Measurements from ENCODE around the gene COG8. TPM values are rescaled to one million over a fixed set of nuclear protein-coding genes. Genes with fewer than 3 reads are reported as not detected.

The COG8 gene
- total and polyA plus RNA-seq, 4 donors, result 5.3 to 29.4 (median 19.0) TPM

GRCh38 chr16:69319381-69319780 lies 20.0 kb downstream of the COG8 start:
- WGBS, 2 donors, result 91 to 92% methylated on average over 9 of the region's 9 CpGs
- no peak overlapping the region for H3K27ac ChIP-seq (ENCODE audit: low read depth in 1 of 2, low read length in 2 of 2)
- peaks cover 0 to 25% of the 10 kb centered on the region in 2 donors for H3K36me3 ChIP-seq (ENCODE audit: control insufficient read depth in 1 of 2, insufficient read depth in 2 of 2, low read length in 1 of 2)

DNA sequence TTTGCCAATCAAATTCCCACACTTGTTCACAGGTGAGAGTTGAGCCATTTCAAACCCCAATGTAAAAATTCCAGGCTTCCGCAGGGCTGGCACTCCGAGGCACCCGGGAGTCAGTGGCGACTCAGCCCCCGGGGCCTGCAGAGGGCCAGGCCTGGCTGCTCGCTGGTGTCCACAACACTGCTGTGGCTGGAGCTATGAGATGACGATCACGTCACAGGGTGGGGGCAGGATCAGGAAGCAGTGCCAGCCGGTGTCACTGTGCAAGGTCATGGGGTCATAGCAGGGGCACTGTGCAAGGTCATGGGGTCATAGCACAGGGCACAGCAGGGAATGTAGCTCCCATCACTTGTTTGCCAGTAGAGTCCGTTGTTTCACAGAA lies 20.5 kb downstream of the COG8 start:
- H3K27me3 ChIP-seq (ENCODE audit: control insufficient read depth in 1 of 2, insufficient read depth in 2 of 2, low read length in 1 of 2), result no peaks in the 10 kb centered on the region
- H3K4me1 ChIP-seq (ENCODE audit: control insufficient read depth in 1 of 2, insufficient read depth in 2 of 2, low read length in 2 of 2), result no peaks in the 10 kb centered on the region
- peaks cover 0 to 25% of the 10 kb centered on the region in 2 donors for H3K36me3 ChIP-seq (ENCODE audit: control insufficient read depth in 1 of 2, insufficient read depth in 2 of 2, low read length in 1 of 2)
- WGBS, 2 donors, result 69 to 72% methylated on average over 10 of the region's 10 CpGs
- H3K9me3 ChIP-seq (ENCODE audit: control insufficient read depth, low read length), result no peaks in the 10 kb centered on the region
- peak in 1 of 2 donors; percentile 70 for DNase-seq
- intact Hi-C loops (cut with DNase I), result no loop called here
- ATAC-seq (ENCODE audit: low FRiP score), result no peak
- no peak overlapping the region for H3K27ac ChIP-seq (ENCODE audit: low read depth in 1 of 2, low read length in 2 of 2)
- no peak overlapping the region for H3K4me3 ChIP-seq (ENCODE audit: low read length in 2 of 2)

More at GRCh38 chr16:69319381-69319780, 20.0 kb downstream of the COG8 start:
- ATAC-seq (ENCODE audit: low FRiP score) (no peak), DNase-seq (peak in 1 of 2 donors; percentile 37)
- Histone ChIP-seq H3K9me3 (ENCODE audit: control insufficient read depth, low read length) (no peaks in the 10 kb centered on the region), H3K4me3 (ENCODE audit: low read length in 2 of 2) (no peak overlapping the region), H3K4me1 (ENCODE audit: control insufficient read depth in 1 of 2, insufficient read depth in 2 of 2, low read length in 2 of 2) (no peaks in the 10 kb centered on the region), H3K27me3 (ENCODE audit: control insufficient read depth in 1 of 2, insufficient read depth in 2 of 2, low read length in 1 of 2) (no peaks in the 10 kb centered on the region)
- intact Hi-C loops (cut with DNase I), result no loop called here

DNA sequence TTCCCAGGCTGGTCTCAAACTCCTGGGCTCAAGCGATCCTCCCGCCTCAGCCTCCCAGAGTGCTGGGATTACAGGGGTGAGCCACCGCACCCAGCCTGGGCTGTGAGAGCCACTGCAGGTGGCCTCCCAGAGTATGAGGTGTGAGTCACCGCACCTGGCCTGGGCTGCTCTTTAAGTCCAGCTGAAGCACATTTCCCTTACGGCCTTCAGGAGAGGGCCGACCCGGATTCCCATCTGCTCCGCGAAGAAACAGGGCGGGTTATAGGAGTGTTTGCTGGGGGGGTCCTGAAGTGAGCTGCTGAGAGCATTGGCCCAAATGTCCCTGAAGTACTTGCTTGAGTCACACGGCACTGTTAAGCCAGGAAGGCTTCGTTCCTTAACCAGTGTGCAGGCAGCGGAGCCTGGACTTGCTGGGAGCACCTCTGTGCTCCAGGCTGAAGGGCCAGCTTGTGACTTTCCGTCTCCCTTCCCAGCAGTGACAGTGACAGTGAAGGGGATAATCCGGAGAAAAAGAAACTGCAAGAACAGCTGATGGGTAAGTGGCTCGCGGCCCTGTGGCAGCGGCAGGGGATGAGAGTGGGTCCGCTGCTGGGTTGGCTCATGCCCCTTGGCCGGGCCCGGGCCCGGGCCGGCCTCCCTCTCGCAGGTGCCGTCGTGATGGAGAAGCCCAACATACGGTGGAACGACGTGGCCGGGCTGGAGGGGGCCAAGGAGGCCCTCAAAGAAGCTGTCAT lies 21.0 kb downstream of the COG8 start:
- H3K27me3 ChIP-seq (ENCODE audit: control insufficient read depth in 1 of 2, insufficient read depth in 2 of 2, low read length in 1 of 2), result no peaks in the 10 kb centered on the region
- DNase-seq, result peak in 1 of 2 donors; percentile 72
- no peak overlapping the region for H3K4me3 ChIP-seq (ENCODE audit: low read length in 2 of 2)
- ATAC-seq (ENCODE audit: low FRiP score), result no peak
- no peaks in the 10 kb centered on the region for H3K4me1 ChIP-seq (ENCODE audit: control insufficient read depth in 1 of 2, insufficient read depth in 2 of 2, low read length in 2 of 2)
- peaks cover 0 to 23% of the 10 kb centered on the region in 2 donors for H3K36me3 ChIP-seq (ENCODE audit: control insufficient read depth in 1 of 2, insufficient read depth in 2 of 2, low read length in 1 of 2)
- 92% methylated on average over 30 of the region's 30 CpGs for WGBS, 2 donors
- no peaks in the 10 kb centered on the region for H3K9me3 ChIP-seq (ENCODE audit: control insufficient read depth, low read length)
- intact Hi-C loops (cut with DNase I), result no loop called here
- H3K27ac ChIP-seq (ENCODE audit: low read depth in 1 of 2, low read length in 2 of 2), result no peak overlapping the region

GRCh38 chr16:69316595-69317034 lies 22.7 kb downstream of the COG8 start:
- peaks cover 0 to 20% of the 10 kb centered on the region in 2 donors for H3K36me3 ChIP-seq (ENCODE audit: control insufficient read depth in 1 of 2, insufficient read depth in 2 of 2, low read length in 1 of 2)
- no peaks in the 10 kb centered on the region for H3K4me1 ChIP-seq (ENCODE audit: control insufficient read depth in 1 of 2, insufficient read depth in 2 of 2, low read length in 2 of 2)
- H3K27ac ChIP-seq (ENCODE audit: low read depth in 1 of 2, low read length in 2 of 2), result no peak overlapping the region
- intact Hi-C loops (cut with DNase I), result no loop called here
- ATAC-seq (ENCODE audit: low FRiP score) (no peak), DNase-seq (peak in 1 of 2 donors; percentile 53)
- no peaks in the 10 kb centered on the region for H3K9me3 ChIP-seq (ENCODE audit: control insufficient read depth, low read length)
- no peaks in the 10 kb centered on the region for H3K27me3 ChIP-seq (ENCODE audit: control insufficient read depth in 1 of 2, insufficient read depth in 2 of 2, low read length in 1 of 2)
- H3K4me3 ChIP-seq (ENCODE audit: low read length in 2 of 2), result no peak overlapping the region
- WGBS, 2 donors, result 91% methylated on average over 17 of the region's 17 CpGs

- ATAC-seq (ENCODE audit: low FRiP score) (no peak), DNase-seq (peak in 1 of 2 donors; percentile 56)
- 85 to 87% methylated on average over 30 of the region's 30 CpGs for WGBS, 2 donors
- intact Hi-C loops (cut with DNase I), result no loop called here
- Histone ChIP-seq H3K4me1 (ENCODE audit: control insufficient read depth in 1 of 2, insufficient read depth in 2 of 2, low read length in 2 of 2) (no peaks in the 10 kb centered on the region), H3K4me3 (ENCODE audit: low read length in 2 of 2) (no peak overlapping the region), H3K27me3 (ENCODE audit: control insufficient read depth in 1 of 2, insufficient read depth in 2 of 2, low read length in 1 of 2) (no peaks in the 10 kb centered on the region), H3K27ac (ENCODE audit: low read depth in 1 of 2, low read length in 2 of 2) (no peak overlapping the region), H3K9me3 (ENCODE audit: control insufficient read depth, low read length) (no peaks in the 10 kb centered on the region), H3K36me3 (ENCODE audit: control insufficient read depth in 1 of 2, insufficient read depth in 2 of 2, low read length in 1 of 2) (peaks cover 0 to 19% of the 10 kb centered on the region in 2 donors)
Measured at GRCh38 chr16:69315486-69316311, 23.7 kb downstream of the COG8 start.

GRCh38 chr16:69314534-69314933 lies 24.8 kb downstream of the COG8 start:
- 84 to 86% methylated on average over 11 of the region's 11 CpGs for WGBS, 2 donors
- peaks cover 0 to 10% of the 10 kb centered on the region in 2 donors for H3K36me3 ChIP-seq (ENCODE audit: control insufficient read depth in 1 of 2, insufficient read depth in 2 of 2, low read length in 1 of 2)
- DNase-seq, result peak in 1 of 2 donors; percentile 44

DNA sequence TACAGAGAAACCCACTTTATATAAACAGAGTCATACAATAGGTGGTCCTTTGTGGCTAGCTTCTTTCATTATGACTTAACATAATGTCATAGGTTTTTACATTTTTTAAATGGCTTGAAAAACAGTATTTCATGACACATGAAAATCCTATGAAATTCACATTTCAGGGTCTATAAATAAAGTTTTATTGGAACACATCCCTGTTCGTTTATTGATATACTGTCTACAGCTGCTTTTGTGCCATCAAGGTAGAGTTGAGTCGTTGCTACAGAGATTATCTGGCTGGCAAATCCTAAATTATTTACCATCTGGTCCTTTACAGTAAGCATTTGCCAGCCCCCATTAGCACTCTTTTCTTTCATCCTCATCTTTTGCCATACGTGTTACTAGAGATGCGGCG lies 25.9 kb downstream of the COG8 start:
- Histone ChIP-seq H3K9me3 (ENCODE audit: control insufficient read depth, low read length) (no peaks in the 10 kb centered on the region), H3K4me1 (ENCODE audit: control insufficient read depth in 1 of 2, insufficient read depth in 2 of 2, low read length in 2 of 2) (no peaks in the 10 kb centered on the region), H3K27me3 (ENCODE audit: control insufficient read depth in 1 of 2, insufficient read depth in 2 of 2, low read length in 1 of 2) (no peaks in the 10 kb centered on the region), H3K27ac (ENCODE audit: low read depth in 1 of 2, low read length in 2 of 2) (no peak overlapping the region), H3K4me3 (ENCODE audit: low read length in 2 of 2) (no peak overlapping the region), H3K36me3 (ENCODE audit: control insufficient read depth in 1 of 2, insufficient read depth in 2 of 2, low read length in 1 of 2) (peaks cover 0 to 4% of the 10 kb centered on the region in 2 donors)
- DNase-seq (no peak), ATAC-seq (ENCODE audit: low FRiP score) (no peak)
- intact Hi-C loops (cut with DNase I), result no loop called here
- 94% methylated on average over 5 of the region's 5 CpGs for WGBS, 2 donors

More at GRCh38 chr16:69314534-69314933, 24.8 kb downstream of the COG8 start:
- Histone ChIP-seq H3K4me3 (ENCODE audit: low read length in 2 of 2) (no peak overlapping the region), H3K9me3 (ENCODE audit: control insufficient read depth, low read length) (no peaks in the 10 kb centered on the region), H3K4me1 (ENCODE audit: control insufficient read depth in 1 of 2, insufficient read depth in 2 of 2, low read length in 2 of 2) (no peaks in the 10 kb centered on the region), H3K27me3 (ENCODE audit: control insufficient read depth in 1 of 2, insufficient read depth in 2 of 2, low read length in 1 of 2) (no peaks in the 10 kb centered on the region), H3K27ac (ENCODE audit: low read depth in 1 of 2, low read length in 2 of 2) (no peak overlapping the region)
- ATAC-seq (ENCODE audit: low FRiP score), result no peak
- intact Hi-C loops (cut with DNase I), result no loop called here

- intact Hi-C loops (cut with DNase I), result no loop called here
- DNase-seq, result peak in 1 of 2 donors; percentile 82
- H3K4me3 ChIP-seq (ENCODE audit: low read length in 2 of 2), result peak overlapping the region; percentile 64 to 80
- ATAC-seq (ENCODE audit: low FRiP score), result peak; percentile 69
- H3K9me3 ChIP-seq (ENCODE audit: control insufficient read depth, low read length), result no peaks in the 10 kb centered on the region
- H3K27ac ChIP-seq (ENCODE audit: low read depth in 1 of 2, low read length in 2 of 2), result peak overlapping the region in 1 of 2 donors; percentile 74
- no peaks in the 10 kb centered on the region for H3K4me1 ChIP-seq (ENCODE audit: control insufficient read depth in 1 of 2, insufficient read depth in 2 of 2, low read length in 2 of 2)
- peaks cover 0 to 2% of the 10 kb centered on the region in 2 donors for H3K36me3 ChIP-seq (ENCODE audit: control insufficient read depth in 1 of 2, insufficient read depth in 2 of 2, low read length in 1 of 2)
- WGBS, 2 donors, result 1 to 2% methylated on average over 52 to 59 of the region's 59 CpGs
- H3K27me3 ChIP-seq (ENCODE audit: control insufficient read depth in 1 of 2, insufficient read depth in 2 of 2, low read length in 1 of 2), result no peaks in the 10 kb centered on the region
Measured at GRCh38 chr16:69311533-69312387, 27.6 kb downstream of the COG8 start.

Measured in aorta (tissue), 5 donors.